ENCODE measurements around the gene RIPPLY1.

DNA sequence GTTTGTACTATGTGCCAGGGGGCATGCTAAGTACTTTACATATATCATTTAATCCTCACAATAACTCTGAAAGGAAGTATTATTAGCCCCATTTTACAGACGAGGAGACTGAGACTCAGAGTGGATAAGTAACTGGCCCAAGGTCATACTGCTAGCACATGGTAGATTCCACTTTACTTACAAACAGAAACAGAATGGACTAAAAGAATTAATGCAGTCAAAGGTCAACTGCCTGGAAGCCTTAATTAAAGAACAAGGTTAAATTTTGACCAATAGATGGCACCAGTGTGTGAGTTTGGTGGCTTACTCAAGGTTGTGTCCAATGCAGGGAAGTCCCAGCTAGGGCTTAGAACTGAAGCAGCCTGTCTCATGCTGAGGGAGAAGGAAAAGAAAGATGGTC, 4.7 kb downstream of the RIPPLY1 start:
- TF ChIP-seq, protein P1, sequence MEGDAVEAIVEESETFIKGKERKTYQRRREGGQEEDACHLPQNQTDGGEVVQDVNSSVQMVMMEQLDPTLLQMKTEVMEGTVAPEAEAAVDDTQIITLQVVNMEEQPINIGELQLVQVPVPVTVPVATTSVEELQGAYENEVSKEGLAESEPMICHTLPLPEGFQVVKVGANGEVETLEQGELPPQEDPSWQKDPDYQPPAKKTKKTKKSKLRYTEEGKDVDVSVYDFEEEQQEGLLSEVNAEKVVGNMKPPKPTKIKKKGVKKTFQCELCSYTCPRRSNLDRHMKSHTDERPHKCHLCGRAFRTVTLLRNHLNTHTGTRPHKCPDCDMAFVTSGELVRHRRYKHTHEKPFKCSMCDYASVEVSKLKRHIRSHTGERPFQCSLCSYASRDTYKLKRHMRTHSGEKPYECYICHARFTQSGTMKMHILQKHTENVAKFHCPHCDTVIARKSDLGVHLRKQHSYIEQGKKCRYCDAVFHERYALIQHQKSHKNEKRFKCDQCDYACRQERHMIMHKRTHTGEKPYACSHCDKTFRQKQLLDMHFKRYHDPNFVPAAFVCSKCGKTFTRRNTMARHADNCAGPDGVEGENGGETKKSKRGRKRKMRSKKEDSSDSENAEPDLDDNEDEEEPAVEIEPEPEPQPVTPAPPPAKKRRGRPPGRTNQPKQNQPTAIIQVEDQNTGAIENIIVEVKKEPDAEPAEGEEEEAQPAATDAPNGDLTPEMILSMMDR (IDR thresholded peaks at IDR 0.05 in 2 of 3, conservative IDR thresholded peaks at IDR 0.05 in 1 of 3; ENCODE audit: borderline replicate concordance in 1 of 3, insufficient read depth in 1 of 3, low read depth in 2 of 3, low read length in 2 of 3), result peak; percentile 15 to 56 (median 47); a peak in 4 of 6 replicates
- TF ChIP-seq ZFX (IDR thresholded peaks at IDR 0.05), result no peak
- TF ChIP-seq, protein P2, sequence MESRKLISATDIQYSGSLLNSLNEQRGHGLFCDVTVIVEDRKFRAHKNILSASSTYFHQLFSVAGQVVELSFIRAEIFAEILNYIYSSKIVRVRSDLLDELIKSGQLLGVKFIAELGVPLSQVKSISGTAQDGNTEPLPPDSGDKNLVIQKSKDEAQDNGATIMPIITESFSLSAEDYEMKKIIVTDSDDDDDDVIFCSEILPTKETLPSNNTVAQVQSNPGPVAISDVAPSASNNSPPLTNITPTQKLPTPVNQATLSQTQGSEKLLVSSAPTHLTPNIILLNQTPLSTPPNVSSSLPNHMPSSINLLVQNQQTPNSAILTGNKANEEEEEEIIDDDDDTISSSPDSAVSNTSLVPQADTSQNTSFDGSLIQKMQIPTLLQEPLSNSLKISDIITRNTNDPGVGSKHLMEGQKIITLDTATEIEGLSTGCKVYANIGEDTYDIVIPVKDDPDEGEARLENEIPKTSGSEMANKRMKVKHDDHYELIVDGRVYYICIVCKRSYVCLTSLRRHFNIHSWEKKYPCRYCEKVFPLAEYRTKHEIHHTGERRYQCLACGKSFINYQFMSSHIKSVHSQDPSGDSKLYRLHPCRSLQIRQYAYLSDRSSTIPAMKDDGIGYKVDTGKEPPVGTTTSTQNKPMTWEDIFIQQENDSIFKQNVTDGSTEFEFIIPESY (IDR thresholded peaks at IDR 0.05; ENCODE audit: extremely low read depth, insufficient replicate concordance, low read length), result no peak
- TF ChIP-seq EZH2phosphoT487 (IDR thresholded peaks at IDR 0.05; ENCODE audit: borderline replicate concordance), result no peak
- no peak for TF ChIP-seq SRF (IDR thresholded peaks at IDR 0.05; ENCODE audit: low read depth)
- no peak for TF ChIP-seq POLR2A (IDR thresholded peaks at IDR 0.05; ENCODE audit: borderline replicate concordance, extremely low read depth, insufficient read depth, insufficient read length)
- TF ChIP-seq POLR2AphosphoS5 (IDR thresholded peaks at IDR 0.05; ENCODE audit: low read depth, low read length), result no peak
- no peak for TF ChIP-seq EZH2 (IDR thresholded peaks at IDR 0.05)

All from HCT116 (cell line).